CD14-positive monocyte (primary cell): ENCODE data around the gene ZNF653. TPM values are rescaled to one million over a fixed set of nuclear protein-coding genes. Genes with fewer than 3 reads are reported as not detected.
"Not testable (repeated sequence)": the region's sequence is repeated elsewhere in the genome, so short reads cannot be mapped to it uniquely, and the experiment has no call there.

Experiments
- DNase-seq, 3 donors: peaks; one replicate each; pipeline ENCODE4 v3.0.0-alpha.2; 2011 to 2022
- H2AFZ ChIP-seq: 2 replicates; pipeline ENCODE4 v1.6.0; 2012; ENCODE audit warnings: mild to moderate bottlenecking, low read depth, low read length, inconsistent platforms; ENCODE audit not compliant: insufficient read depth, poor library complexity, severe bottlenecking
- H3K27ac ChIP-seq, 2 donors: 1 replicate in 1 of 2; 2 replicates in 1 of 2; pipeline ENCODE4 v1.5.1; 2012 to 2013; ENCODE audit warnings: low read length in 2 of 2, control low read depth in 1 of 2, inconsistent platforms in 1 of 2, low read depth in 1 of 2, mild to moderate bottlenecking in 1 of 2
- H3K27me3 ChIP-seq, 2 donors: one replicate each; pipeline versions ENCODE4 v1.6.0 to v1.6.1; 2011 to 2013; ENCODE audit warnings: low read length in 2 of 2; ENCODE audit not compliant: control insufficient read depth in 2 of 2, insufficient read depth in 2 of 2
- H3K36me3 ChIP-seq, 2 donors: replicated peaks in 1 of 2; 1 replicate in 1 of 2; 2 replicates in 1 of 2; pipeline versions ENCODE4 v1.5.1 to v1.6.1; 2012 to 2013; ENCODE audit warnings: low read length in 2 of 2, control low read depth in 1 of 2, inconsistent platforms in 1 of 2, mild to moderate bottlenecking in 1 of 2; ENCODE audit not compliant: insufficient read depth in 2 of 2, control insufficient read depth in 1 of 2
- H3K4me1 ChIP-seq, 2 donors: 1 replicate in 1 of 2; 2 replicates in 1 of 2; pipeline versions ENCODE4 v1.5.1 to v1.6.1; 2012 to 2013; ENCODE audit warnings: low read length in 2 of 2, control low read depth in 1 of 2, inconsistent platforms in 1 of 2, mild to moderate bottlenecking in 1 of 2, moderate library complexity in 1 of 2; ENCODE audit not compliant: insufficient read depth in 2 of 2, control insufficient read depth in 1 of 2
- H3K4me2 ChIP-seq: replicated peaks from 2 replicates; pipeline ENCODE3; 2012; ENCODE audit warnings: low read length, moderate library complexity, mild to moderate bottlenecking; ENCODE audit not compliant: poor library complexity, severe bottlenecking; ENCODE audit errors: extremely low read depth
- H3K4me3 ChIP-seq, 3 experiments: fragments of 200-600 bp in 1 of 3; sonication (generic) in 1 of 3; replicated peaks in 1 of 3; 1 replicate in 2 of 3; 2 replicates in 1 of 3; pipeline ENCODE4 v1.5.1; 2011 to 2013; ENCODE audit warnings: low read length in 3 of 3, mild to moderate bottlenecking in 3 of 3, control low read depth in 2 of 3, low read depth in 2 of 3, inconsistent platforms in 1 of 3, moderate library complexity in 1 of 3
- H3K79me2 ChIP-seq: 2 replicates; pipeline ENCODE4 v1.6.0; 2012; ENCODE audit warnings: mild to moderate bottlenecking, control low read depth, inconsistent platforms, low read length, moderate library complexity; ENCODE audit not compliant: insufficient read depth
- H3K9ac ChIP-seq: 2 replicates; pipeline ENCODE4 v1.6.0; 2017; ENCODE audit warnings: low read length, mild to moderate bottlenecking; ENCODE audit not compliant: insufficient read depth, poor library complexity, severe bottlenecking
- H3K9me3 ChIP-seq, 2 donors: replicated peaks in 1 of 2; 1 replicate in 1 of 2; 2 replicates in 1 of 2; pipeline versions ENCODE4 v1.5.1 to v1.6.1; 2012 to 2013; ENCODE audit warnings: low read length in 2 of 2, control low read depth in 1 of 2; ENCODE audit not compliant: control insufficient read depth in 1 of 2, insufficient read depth in 1 of 2
- H4K20me1 ChIP-seq: 2 replicates; pipeline ENCODE4 v1.6.0; 2012; ENCODE audit warnings: mild to moderate bottlenecking, low read length, control low read depth, moderate library complexity; ENCODE audit not compliant: insufficient read depth
- H3K27ac Mint-ChIP-seq, 7 donors: one replicate each; pipeline ENCODE4 v1.8.0; 2020; ENCODE audit warnings: mild to moderate bottlenecking in 7 of 7, mixed read lengths in 7 of 7, moderate library complexity in 6 of 7, inconsistent platforms in 2 of 7
- H3K27me3 Mint-ChIP-seq, 3 donors: one replicate each; pipeline ENCODE4 v1.8.0; 2021 to 2022; ENCODE audit warnings: low read depth in 3 of 3, mild to moderate bottlenecking in 3 of 3, mixed read lengths in 3 of 3, moderate library complexity in 3 of 3, inconsistent platforms in 1 of 3
- H3K36me3 Mint-ChIP-seq, 2 donors: one replicate each; pipeline ENCODE4 v1.8.0; 2020; ENCODE audit warnings: mixed read lengths in 2 of 2, inconsistent platforms in 1 of 2, mild to moderate bottlenecking in 1 of 2
- H3K4me1 Mint-ChIP-seq: one replicate; pipeline ENCODE4 v1.8.0; 2020; ENCODE audit warnings: mild to moderate bottlenecking, mixed read lengths
- H3K4me3 Mint-ChIP-seq, 2 donors: one replicate each; pipeline ENCODE4 v1.8.0; 2020; ENCODE audit warnings: mild to moderate bottlenecking in 2 of 2, mixed read lengths in 2 of 2, moderate library complexity in 1 of 2
- H3K9me3 Mint-ChIP-seq, 7 donors: one replicate each; pipeline ENCODE4 v1.8.0; 2020 to 2022; ENCODE audit warnings: mixed read lengths in 7 of 7, mild to moderate bottlenecking in 6 of 7, moderate library complexity in 6 of 7, inconsistent platforms in 2 of 7
- WGBS: methylation state at CpG from one replicate; pipeline ENCODE4 v1.1.5; 2013; ENCODE audit warnings: missing lambda C conversion rate; ENCODE audit not compliant: insufficient coverage; 5-methylcytosine and 5-hydroxymethylcytosine counted together
- intact Hi-C, 2 donors: fragments of 100-400 bp; cut with micrococcal nuclease; formaldehyde crosslinking; loops; one replicate each; pipeline versions ENCODE4 v1.15.0 to v1.15.1; 2023
- polyA plus RNA-seq, 3 donors: library from polyadenylated mRNA; depleted of rRNA in 1 of 3; unstranded in 2 of 3; stranded (reverse) in 1 of 3; fragments of 300-500 nt in 2 of 3; fragments of >200 nt in 1 of 3; fragmentation: Illumina TruSeq in 2 of 3; gene quantifications; 1 replicate in 2 of 3; 2 replicates in 1 of 3; pipeline ENCODE4 v1.2.3, GENCODE V29; 2012 to 2021
- TF ChIP-seq, protein P1 (sequence below): fragments of 200-600 bp; IDR thresholded peaks from one replicate; pipeline ENCODE4 v1.8.0; 2022; ENCODE audit warnings: antibody characterized with exemption, mild to moderate bottlenecking

Gene ZNF653
- polyA plus RNA-seq, 3 donors = 0.88 to 8.1 (median 1.2) TPM

GRCh38 chr19:11457115-11457514 is 48.5 kb downstream of the ZNF653 start:
- WGBS = no CpG with 5 or more reads among the region's 18 CpGs
- Histone ChIP-seq H3K9ac (no peak overlapping the region), H3K27me3 (no peaks in the 10 kb centered on the region), H3K4me1 (no peaks in the 10 kb centered on the region), H3K79me2 (no peaks in the 10 kb centered on the region), H3K36me3 (no peaks in the 10 kb centered on the region), H3K9me3 (no peaks in the 10 kb centered on the region), H3K4me3 (no peak overlapping the region), H3K27ac (no peak overlapping the region), H2AFZ (no peak overlapping the region), H3K4me2 (no peak overlapping the region), H4K20me1 (no peaks in the 10 kb centered on the region)
- Mint-ChIP-seq H3K4me1 (no peaks in the 10 kb centered on the region), H3K9me3 (peaks cover 0 to 7% (median 0%) of the 10 kb centered on the region in 7 donors), H3K36me3 (no peaks in the 10 kb centered on the region), H3K27ac (no peak overlapping the region), H3K4me3 (no peak overlapping the region), H3K27me3 (peaks cover 3 to 14% (median 11%) of the 10 kb centered on the region in 3 donors)
- no peak for DNase-seq
- TF ChIP-seq, protein P1, sequence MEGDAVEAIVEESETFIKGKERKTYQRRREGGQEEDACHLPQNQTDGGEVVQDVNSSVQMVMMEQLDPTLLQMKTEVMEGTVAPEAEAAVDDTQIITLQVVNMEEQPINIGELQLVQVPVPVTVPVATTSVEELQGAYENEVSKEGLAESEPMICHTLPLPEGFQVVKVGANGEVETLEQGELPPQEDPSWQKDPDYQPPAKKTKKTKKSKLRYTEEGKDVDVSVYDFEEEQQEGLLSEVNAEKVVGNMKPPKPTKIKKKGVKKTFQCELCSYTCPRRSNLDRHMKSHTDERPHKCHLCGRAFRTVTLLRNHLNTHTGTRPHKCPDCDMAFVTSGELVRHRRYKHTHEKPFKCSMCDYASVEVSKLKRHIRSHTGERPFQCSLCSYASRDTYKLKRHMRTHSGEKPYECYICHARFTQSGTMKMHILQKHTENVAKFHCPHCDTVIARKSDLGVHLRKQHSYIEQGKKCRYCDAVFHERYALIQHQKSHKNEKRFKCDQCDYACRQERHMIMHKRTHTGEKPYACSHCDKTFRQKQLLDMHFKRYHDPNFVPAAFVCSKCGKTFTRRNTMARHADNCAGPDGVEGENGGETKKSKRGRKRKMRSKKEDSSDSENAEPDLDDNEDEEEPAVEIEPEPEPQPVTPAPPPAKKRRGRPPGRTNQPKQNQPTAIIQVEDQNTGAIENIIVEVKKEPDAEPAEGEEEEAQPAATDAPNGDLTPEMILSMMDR = no peak
- intact Hi-C loops = no loop called here

DNA sequence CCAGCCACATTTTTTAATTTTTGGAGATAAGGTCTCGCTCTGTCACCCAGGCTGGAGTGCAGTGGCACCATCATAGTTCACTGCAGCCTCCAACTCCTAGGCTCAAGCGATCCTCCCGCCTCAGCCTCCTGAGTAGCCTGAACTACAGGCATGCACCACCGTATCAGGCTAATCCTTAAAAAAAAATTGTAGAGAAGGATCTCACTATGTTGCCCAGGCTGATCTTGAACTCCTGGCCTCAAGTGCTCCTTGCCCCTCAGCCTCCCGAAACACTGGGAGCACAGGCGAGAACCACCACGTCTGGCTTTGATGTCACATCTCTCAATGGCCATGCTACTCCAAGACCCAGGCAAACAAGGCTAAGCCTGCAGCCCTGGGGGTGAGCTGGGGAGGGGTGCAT is 49.0 kb downstream of the ZNF653 start:
- no peak overlapping the region for H3K4me3 ChIP-seq
- no peak overlapping the region for H3K4me3 Mint-ChIP-seq
- no peaks in the 10 kb centered on the region for H3K4me1 ChIP-seq
- no peaks in the 10 kb centered on the region for H3K79me2 ChIP-seq
- H3K9me3 ChIP-seq = no peaks in the 10 kb centered on the region
- no peak overlapping the region for H3K27ac ChIP-seq
- intact Hi-C loops = no loop called here
- peaks cover 0 to 7% (median 0%) of the 10 kb centered on the region in 7 donors for H3K9me3 Mint-ChIP-seq
- H3K27me3 Mint-ChIP-seq = peaks cover 3 to 14% (median 11%) of the 10 kb centered on the region in 3 donors
- 91% methylated on average over 5 of the region's 7 CpGs for WGBS
- TF ChIP-seq, protein P1 = no peak
- H2AFZ ChIP-seq = no peak overlapping the region
- no peaks in the 10 kb centered on the region for H4K20me1 ChIP-seq
- H3K9ac ChIP-seq = no peak overlapping the region
- no peaks in the 10 kb centered on the region for H3K36me3 Mint-ChIP-seq
- H3K27me3 ChIP-seq = no peaks in the 10 kb centered on the region
- no peak overlapping the region for H3K27ac Mint-ChIP-seq
- DNase-seq = no peak
- no peaks in the 10 kb centered on the region for H3K36me3 ChIP-seq
- H3K4me1 Mint-ChIP-seq = no peaks in the 10 kb centered on the region
- no peak overlapping the region for H3K4me2 ChIP-seq

DNA sequence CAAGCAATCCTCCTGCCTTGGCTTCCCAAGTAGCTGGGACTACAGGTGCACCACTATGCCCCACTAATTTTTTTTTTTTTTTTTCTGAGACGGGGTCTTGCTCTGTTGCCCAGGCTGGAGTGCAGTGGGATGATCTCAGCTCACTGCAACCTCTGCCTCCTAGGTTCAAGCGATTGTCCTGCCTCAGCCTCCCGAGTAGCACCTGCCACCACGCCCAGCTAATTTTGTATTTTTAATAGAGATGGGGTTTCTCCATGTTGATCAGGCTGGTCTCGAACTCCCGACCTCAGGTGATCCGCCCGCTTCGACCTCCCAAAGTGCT is 50.4 kb downstream of the ZNF653 start:
- H3K4me1 Mint-ChIP-seq, H3K4me2 ChIP-seq, H3K27ac ChIP-seq, H3K4me1 ChIP-seq, H3K9ac ChIP-seq, H4K20me1 ChIP-seq, H3K36me3 Mint-ChIP-seq, H3K9me3 Mint-ChIP-seq, H3K36me3 ChIP-seq, DNase-seq, H2AFZ ChIP-seq, H3K79me2 ChIP-seq, H3K4me3 ChIP-seq, H3K4me3 Mint-ChIP-seq, intact Hi-C loops, H3K9me3 ChIP-seq, H3K27me3 ChIP-seq: not testable (repeated sequence)
- 100% methylated on average over 8 of the region's 9 CpGs for WGBS
- Mint-ChIP-seq H3K27ac (peak overlapping the region in 1 of 7 donors; percentile 20), H3K27me3 (peaks cover 4 to 14% (median 9%) of the 10 kb centered on the region in 3 donors)
